Measurements from ENCODE around the gene IL37. TPM values are rescaled to one million over a fixed set of nuclear protein-coding genes. Genes with fewer than 3 reads are reported as not detected.
"Not testable (repeated sequence)": the region's sequence is repeated elsewhere in the genome, so short reads cannot be mapped to it uniquely, and the experiment has no call there.

IL37 gene
- total RNA-seq, 4 donors from 2014 or later: 132 to 315 (median 147) TPM

DNA sequence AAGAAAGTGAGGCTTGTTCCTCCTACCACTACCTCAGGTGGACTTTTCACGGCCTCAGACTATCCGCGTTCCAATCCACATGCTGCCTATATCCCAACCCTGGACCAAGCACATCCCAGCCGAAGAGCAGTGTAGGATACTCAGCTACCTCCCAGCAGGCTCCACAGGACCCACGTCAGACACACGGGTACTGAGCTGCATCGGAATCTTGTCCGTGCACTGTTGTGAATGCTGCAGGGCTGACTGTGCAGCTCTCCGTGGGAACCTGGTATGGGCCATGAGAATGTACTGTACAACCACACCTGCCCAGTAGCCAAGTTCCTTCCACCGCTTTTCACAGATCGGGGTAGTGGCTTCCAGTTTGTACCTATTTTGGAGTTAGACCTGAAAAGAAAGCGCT is 22.3 kb downstream of the IL37 start:
- 91 to 92% methylated on average over 12 of the region's 12 CpGs for WGBS, 2 donors
- H3K4me3 ChIP-seq (ENCODE audit: low read depth, poor library complexity, severe bottlenecking): no peak overlapping the region
- no peak for DNase-seq (ENCODE audit: low spot score in 2 of 2)
- intact Hi-C loops (cut with DNase I; ENCODE audit: low total_unique reads): no loop called here
- TF ChIP-seq, protein P1, sequence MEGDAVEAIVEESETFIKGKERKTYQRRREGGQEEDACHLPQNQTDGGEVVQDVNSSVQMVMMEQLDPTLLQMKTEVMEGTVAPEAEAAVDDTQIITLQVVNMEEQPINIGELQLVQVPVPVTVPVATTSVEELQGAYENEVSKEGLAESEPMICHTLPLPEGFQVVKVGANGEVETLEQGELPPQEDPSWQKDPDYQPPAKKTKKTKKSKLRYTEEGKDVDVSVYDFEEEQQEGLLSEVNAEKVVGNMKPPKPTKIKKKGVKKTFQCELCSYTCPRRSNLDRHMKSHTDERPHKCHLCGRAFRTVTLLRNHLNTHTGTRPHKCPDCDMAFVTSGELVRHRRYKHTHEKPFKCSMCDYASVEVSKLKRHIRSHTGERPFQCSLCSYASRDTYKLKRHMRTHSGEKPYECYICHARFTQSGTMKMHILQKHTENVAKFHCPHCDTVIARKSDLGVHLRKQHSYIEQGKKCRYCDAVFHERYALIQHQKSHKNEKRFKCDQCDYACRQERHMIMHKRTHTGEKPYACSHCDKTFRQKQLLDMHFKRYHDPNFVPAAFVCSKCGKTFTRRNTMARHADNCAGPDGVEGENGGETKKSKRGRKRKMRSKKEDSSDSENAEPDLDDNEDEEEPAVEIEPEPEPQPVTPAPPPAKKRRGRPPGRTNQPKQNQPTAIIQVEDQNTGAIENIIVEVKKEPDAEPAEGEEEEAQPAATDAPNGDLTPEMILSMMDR (IDR thresholded peaks at IDR 0.05): no peak
- no peak for TF ChIP-seq POLR2A (IDR thresholded peaks at IDR 0.05)

DNA sequence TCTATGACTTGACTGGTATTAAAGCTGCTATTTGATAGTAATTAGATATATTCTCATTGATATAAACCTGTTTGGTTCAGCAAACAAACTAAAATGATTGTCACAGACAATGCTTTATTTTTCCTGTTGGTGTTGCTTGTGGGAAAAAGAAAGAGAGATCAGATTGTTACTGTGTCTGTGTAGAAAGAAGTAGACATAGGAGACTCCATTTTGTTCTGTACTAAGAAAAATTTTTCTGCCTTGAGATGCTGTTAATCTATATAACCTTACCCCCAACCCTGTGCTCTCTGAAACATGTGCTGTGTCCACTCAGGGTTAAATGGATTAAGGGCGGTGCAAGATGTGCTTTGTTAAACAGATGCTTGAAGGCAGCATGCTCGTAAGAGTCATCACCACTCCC is 23.2 kb downstream of the IL37 start:
- H3K4me3 ChIP-seq (ENCODE audit: low read depth, poor library complexity, severe bottlenecking); DNase-seq (ENCODE audit: low spot score in 2 of 2); intact Hi-C loops (cut with DNase I; ENCODE audit: low total_unique reads): not testable (repeated sequence)
- 40 to 53% methylated on average over 2 of the region's 2 CpGs for WGBS, 2 donors

DNA sequence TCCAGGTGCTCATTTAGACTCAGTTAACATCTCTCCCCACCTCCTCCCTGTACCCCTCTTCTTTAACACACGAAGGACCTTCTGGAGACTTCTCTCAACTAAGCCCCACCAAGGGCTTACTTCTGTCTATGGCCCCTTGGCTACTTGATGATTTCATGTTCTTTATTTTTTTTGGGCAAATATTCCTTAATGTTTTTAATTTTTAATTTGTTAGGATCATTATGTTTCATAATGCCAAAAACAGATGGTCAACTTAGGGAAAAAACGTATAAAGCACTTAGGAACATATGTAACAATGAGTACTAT is 25.9 kb downstream of the IL37 start:
- no peak for DNase-seq (ENCODE audit: low spot score in 2 of 2)
- no peak for TF ChIP-seq POLR2A (IDR thresholded peaks at IDR 0.05)
- TF ChIP-seq, protein P1 (IDR thresholded peaks at IDR 0.05): no peak
- no peak overlapping the region for H3K4me3 ChIP-seq (ENCODE audit: low read depth, poor library complexity, severe bottlenecking)
- WGBS, 2 donors: 81 to 83% methylated on average over 2 of the region's 2 CpGs
- intact Hi-C loops (cut with DNase I; ENCODE audit: low total_unique reads): no loop called here

DNA sequence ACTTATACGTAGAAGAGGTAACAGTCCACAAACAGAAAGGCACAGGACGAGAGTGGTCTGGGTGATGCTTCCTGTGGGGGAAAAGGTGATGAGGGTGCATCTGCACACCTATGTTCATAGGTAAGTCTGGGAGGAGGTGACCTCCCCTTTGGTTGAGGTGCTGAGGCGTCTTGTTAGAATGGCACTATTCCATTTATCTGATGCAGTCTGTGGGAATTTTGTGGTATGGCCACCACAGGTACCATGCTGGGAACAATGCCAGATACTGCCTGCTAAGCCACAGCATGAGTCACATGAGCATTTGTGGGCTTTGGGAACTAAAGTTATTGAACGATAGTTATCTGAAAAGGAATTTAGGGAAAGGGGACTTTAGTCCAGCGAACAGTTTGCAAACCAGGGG is 27.9 kb downstream of the IL37 start:
- no peak overlapping the region for H3K4me3 ChIP-seq (ENCODE audit: low read depth, poor library complexity, severe bottlenecking)
- DNase-seq (ENCODE audit: low spot score in 2 of 2): no peak
- whole genome bisulfite sequencing, 2 donors: 74 to 82% methylated on average over 5 of the region's 5 CpGs
- intact Hi-C loops (cut with DNase I; ENCODE audit: low total_unique reads): no loop called here
- TF ChIP-seq, protein P1 (IDR thresholded peaks at IDR 0.05): no peak
- TF ChIP-seq POLR2A (IDR thresholded peaks at IDR 0.05): no peak

DNA sequence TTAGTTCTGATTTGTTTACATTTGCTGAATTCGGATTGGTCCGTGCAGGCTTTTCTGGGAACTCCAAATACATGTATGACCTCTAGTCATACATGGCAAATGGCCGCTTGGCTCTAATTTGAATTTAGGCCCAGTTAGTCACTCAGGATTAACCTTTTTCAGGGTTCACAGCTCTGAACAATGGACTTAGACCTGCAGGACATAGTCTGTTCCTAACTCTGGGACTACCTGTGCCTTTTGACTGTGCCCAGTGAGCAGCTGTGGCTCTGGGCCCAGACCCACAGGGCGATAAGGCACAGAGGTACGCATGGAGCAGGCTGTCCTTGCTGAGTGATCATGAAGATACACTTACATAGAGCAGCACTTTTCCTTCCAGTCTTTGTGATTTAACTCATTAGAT is 28.5 kb downstream of the IL37 start:
- 88 to 91% methylated on average over 5 of the region's 5 CpGs for WGBS, 2 donors
- no peak for DNase-seq (ENCODE audit: low spot score in 2 of 2)
- H3K4me3 ChIP-seq (ENCODE audit: low read depth, poor library complexity, severe bottlenecking): no peak overlapping the region
- intact Hi-C loops (cut with DNase I; ENCODE audit: low total_unique reads): no loop called here
- TF ChIP-seq, protein P1 (IDR thresholded peaks at IDR 0.05): no peak
- no peak for TF ChIP-seq POLR2A (IDR thresholded peaks at IDR 0.05)

DNA sequence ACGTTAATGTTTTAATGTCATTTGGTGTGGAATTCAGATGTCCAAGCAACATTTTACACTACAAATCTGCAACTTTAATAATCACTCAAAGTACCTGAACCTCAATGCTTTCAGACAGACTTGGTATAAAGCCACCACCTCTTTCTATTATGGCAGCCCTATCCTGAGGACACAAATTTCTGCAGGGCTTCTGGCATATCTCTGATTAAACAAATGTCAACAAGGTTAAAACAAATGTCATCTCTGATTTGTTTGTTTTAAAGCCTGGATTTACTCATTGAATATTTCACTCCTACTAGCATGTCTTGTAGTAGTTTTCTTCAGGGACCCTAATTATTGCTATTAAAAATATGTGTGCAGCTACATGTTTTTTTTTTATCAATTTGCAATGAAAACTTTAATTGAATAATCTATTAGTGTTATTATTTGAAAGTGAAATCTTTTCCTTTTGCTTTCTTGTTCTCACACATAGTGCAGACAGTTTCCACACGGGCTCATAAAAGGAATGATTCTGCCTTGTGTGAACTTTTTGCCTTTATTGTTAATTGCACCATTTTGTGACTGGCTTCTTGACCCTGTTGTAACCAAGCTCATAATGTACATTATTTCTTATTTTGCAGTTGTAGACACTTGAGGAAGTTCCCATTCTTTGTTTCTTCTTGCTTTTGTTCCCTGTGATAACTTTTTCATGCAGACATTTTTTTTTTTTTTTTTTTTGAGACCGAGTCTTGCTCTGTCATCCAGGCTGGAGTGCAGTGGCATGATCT is 30.1 kb downstream of the IL37 start:
- WGBS, 2 donors: 73 to 74% methylated on average over 3 of the region's 3 CpGs
- no peak for DNase-seq (ENCODE audit: low spot score in 2 of 2)
- H3K4me3 ChIP-seq (ENCODE audit: low read depth, poor library complexity, severe bottlenecking): no peak overlapping the region
- no peak for TF ChIP-seq POLR2A (IDR thresholded peaks at IDR 0.05)
- intact Hi-C loops (cut with DNase I; ENCODE audit: low total_unique reads): loop anchor here (5.0 kb wide), 1 partner anchor 189 kb away; no protein-coding TSS in a partner anchor

Measured in lower leg skin (tissue), 4 donors.